Measurements from ENCODE around the gene KCNH5.

GRCh38 chr14:62983821-62984220 is 61.4 kb downstream of the KCNH5 start:
- TF ChIP-seq SMC3 (IDR thresholded peaks at IDR 0.05), result no peak
- no peak for TF ChIP-seq CTCF (IDR thresholded peaks at IDR 0.05)
- TF ChIP-seq POLR2A (IDR thresholded peaks at IDR 0.05; ENCODE audit: low read length), result no peak
- TF ChIP-seq USF2 (IDR thresholded peaks at IDR 0.05), result no peak
- TF ChIP-seq HMGXB4 (CRISPR knock-in tag; IDR thresholded peaks at IDR 0.05; ENCODE audit: borderline replicate concordance), result no peak
- no peak for TF ChIP-seq MAZ (IDR thresholded peaks at IDR 0.05; ENCODE audit: borderline replicate concordance, low read depth, low read length)
- TF ChIP-seq, protein P1, sequence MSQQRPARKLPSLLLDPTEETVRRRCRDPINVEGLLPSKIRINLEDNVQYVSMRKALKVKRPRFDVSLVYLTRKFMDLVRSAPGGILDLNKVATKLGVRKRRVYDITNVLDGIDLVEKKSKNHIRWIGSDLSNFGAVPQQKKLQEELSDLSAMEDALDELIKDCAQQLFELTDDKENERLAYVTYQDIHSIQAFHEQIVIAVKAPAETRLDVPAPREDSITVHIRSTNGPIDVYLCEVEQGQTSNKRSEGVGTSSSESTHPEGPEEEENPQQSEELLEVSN (IDR thresholded peaks at IDR 0.05; ENCODE audit: borderline replicate concordance, low read depth), result no peak
- no peak for TF ChIP-seq CEBPB (IDR thresholded peaks at IDR 0.05)
- TF ChIP-seq NR3C1 (IDR thresholded peaks at IDR 0.05), result no peak

Data from A549 (cell line).